Coronary artery (tissue), 2 donors: Measurements from ENCODE around the gene ZNF124.

Source experiments
- DNase-seq: peaks from one replicate; pipeline ENCODE4 v3.0.0-alpha.2; 2017; ENCODE audit warnings: low spot score
- H3K27ac ChIP-seq, 2 donors: fragments of 200-600 bp; sonication (generic); one replicate each; pipeline ENCODE4 v1.5.1; 2016 to 2019
- H3K4me3 ChIP-seq: fragments of 200-600 bp; sonication (generic); 2 replicates; pipeline ENCODE4 v1.5.1; 2016; ENCODE audit warnings: mild to moderate bottlenecking, moderate library complexity
- TF ChIP-seq, protein P1 (sequence below): fragments of 200-600 bp; sonication (generic); IDR thresholded peaks from one replicate; pipeline ENCODE4 v1.5.1; 2019; ENCODE audit warnings: antibody characterized with exemption

ZNF124 gene

DNA sequence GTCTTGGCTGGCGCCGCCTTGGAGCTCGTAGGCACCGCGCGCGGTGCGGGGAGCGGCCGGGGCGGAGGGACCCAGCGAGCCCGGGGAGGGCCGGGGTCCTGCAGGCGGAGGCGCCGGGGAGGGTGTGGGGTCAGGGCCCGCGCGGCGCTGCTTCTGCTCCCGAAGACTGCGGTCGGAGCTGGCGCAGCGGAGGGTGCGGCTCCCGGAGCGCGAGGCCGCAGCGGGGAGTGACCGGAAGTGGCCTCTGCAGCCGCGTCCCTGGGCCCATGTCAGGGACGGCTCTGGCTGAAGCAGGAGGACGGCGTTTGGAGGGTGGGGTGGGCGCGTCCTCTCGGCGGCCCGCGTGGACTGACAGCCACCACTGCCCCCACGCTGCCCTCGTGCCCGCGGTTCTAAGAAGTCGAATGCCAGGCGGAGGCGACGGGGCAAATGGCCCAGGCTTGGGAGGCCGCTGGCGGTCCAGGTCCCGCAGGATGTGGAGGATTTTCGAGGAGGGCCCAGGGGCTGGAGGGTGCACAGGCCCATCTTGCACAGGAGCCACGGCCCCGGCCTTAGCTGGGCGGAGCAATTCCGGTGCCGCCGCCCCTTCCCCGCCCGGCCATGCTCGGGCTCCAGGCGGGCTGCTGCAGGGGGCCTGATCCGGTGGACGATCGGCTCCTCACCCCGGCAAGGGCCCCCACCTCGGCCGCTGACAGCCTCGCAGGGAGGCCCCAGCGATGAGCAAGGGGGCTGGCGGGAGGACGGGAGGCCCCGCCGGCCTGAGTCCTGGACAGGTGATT is 59.9 kb downstream of the ZNF124 start:
- DNase-seq: peak; percentile 84

DNA sequence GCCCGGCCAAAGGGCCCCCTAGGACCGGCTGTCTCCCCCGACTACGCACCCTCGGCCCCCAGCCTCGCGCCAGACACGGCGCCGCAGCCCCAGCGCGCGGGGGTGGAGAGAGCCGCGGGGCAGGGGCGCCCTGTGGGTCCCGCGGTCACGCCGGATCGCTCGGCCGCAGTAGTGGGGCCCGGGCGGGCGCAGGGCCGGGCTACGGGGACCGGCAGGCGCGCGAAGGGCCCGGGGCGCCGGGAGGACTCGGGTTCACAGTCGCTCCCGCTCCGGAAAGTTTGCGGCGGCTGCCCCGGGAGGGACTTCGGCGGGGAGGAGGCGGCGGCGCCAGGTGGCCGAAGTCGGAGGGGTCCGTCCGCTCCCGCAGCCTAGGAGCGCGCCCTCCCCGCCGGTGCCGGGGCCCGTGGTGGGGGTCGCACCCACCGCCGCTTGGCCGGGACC is 60.5 kb downstream of the ZNF124 start:
- H3K27ac ChIP-seq: peak overlapping the region; percentile 75 to 87
- DNase-seq: no peak
- TF ChIP-seq, protein P1, sequence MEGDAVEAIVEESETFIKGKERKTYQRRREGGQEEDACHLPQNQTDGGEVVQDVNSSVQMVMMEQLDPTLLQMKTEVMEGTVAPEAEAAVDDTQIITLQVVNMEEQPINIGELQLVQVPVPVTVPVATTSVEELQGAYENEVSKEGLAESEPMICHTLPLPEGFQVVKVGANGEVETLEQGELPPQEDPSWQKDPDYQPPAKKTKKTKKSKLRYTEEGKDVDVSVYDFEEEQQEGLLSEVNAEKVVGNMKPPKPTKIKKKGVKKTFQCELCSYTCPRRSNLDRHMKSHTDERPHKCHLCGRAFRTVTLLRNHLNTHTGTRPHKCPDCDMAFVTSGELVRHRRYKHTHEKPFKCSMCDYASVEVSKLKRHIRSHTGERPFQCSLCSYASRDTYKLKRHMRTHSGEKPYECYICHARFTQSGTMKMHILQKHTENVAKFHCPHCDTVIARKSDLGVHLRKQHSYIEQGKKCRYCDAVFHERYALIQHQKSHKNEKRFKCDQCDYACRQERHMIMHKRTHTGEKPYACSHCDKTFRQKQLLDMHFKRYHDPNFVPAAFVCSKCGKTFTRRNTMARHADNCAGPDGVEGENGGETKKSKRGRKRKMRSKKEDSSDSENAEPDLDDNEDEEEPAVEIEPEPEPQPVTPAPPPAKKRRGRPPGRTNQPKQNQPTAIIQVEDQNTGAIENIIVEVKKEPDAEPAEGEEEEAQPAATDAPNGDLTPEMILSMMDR: no peak

More for the DNA sequence above, 59.9 kb downstream of the ZNF124 start:
- H3K27ac ChIP-seq: peak overlapping the region; percentile 75 to 87
- peak overlapping the region; percentile 84 for H3K4me3 ChIP-seq
- TF ChIP-seq, protein P1: no peak

GRCh38 chr1:247110627-247111258 is 61.1 kb downstream of the ZNF124 start:
- no peak for DNase-seq
- TF ChIP-seq, protein P1: no peak
- peak overlapping the region; percentile 84 for H3K4me3 ChIP-seq
- peak overlapping the region; percentile 75 to 87 for H3K27ac ChIP-seq

More for the DNA sequence above, 60.5 kb downstream of the ZNF124 start:
- H3K4me3 ChIP-seq: peak overlapping the region; percentile 84

DNA sequence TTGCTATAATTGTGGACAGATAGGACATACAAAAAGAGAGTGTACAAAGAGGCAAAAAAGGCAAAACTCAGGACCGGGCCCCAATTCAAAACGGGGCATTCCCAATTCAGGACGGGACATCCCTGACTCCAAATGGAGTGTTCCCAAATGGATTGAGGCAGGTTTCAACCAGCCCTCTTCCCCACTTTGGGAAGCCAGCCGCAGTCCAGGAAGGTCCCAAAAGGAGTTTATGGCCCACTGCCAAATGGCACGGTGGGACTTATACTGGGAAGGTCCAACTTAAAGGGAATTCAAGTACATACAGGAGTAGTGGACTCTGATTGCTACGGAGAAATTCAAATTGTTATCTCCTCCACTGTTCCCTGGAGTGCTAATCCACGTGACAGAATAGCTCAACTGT is 64.1 kb downstream of the ZNF124 start:
- H3K4me3 ChIP-seq: no peak overlapping the region
- no peak for DNase-seq
- no peak overlapping the region for H3K27ac ChIP-seq
- TF ChIP-seq, protein P1: no peak

GRCh38 chr1:247105966-247106365 is 65.9 kb downstream of the ZNF124 start:
- Histone ChIP-seq H3K27ac (no peak overlapping the region), H3K4me3 (no peak overlapping the region)
- TF ChIP-seq, protein P1: no peak
- no peak for DNase-seq
